22Rv1 (cell line): ENCODE data around the gene PCSK6.

ENCODE experiments used
- ZFX ChIP-seq: fragments of 450-650 bp; IDR thresholded peaks from 2 replicates; pipeline ENCODE4 v1.6.1; 2017; ENCODE audit warnings: antibody characterized with exemption, borderline replicate concordance
- TF ChIP-seq, protein P1 (sequence below): fragments of 450-650 bp; IDR thresholded peaks from 2 replicates; pipeline ENCODE4 v1.5.1; 2017; ENCODE audit warnings: mild to moderate bottlenecking

DNA sequence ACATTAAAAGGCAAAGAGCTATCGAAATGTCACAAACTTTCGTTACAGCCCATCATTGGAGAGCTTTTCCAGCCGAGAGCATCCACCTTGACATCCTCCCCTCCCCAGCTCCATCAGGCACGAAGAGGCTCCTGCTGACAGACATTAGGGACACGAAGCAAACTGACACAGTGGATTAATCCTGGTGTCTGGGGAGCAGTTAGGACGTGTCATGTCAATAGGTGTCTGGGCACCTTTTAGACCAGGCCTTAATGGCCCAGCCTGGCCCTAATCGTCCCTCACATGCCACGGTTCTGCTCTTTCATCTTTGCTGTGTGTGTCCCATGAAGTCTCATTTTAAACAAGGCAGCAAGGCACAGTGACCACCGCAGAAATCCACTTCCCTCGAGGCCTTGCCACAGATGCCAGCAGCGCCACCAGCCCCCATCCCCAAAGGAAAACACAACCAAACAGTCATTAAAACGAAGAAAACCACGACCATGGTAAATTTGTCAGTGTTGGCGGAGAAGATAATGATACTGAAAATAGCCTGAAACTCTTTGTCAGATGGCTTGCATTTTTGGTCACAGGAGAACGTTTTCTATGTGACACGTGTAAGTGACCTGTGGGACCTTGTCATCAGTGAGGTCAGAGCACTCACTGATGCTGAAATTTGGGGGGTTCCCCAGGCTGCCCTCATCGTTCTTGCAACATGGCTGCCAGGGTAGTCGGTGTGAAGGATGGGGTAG, 16.3 kb upstream of the PCSK6 start:
- TF ChIP-seq, protein P1, sequence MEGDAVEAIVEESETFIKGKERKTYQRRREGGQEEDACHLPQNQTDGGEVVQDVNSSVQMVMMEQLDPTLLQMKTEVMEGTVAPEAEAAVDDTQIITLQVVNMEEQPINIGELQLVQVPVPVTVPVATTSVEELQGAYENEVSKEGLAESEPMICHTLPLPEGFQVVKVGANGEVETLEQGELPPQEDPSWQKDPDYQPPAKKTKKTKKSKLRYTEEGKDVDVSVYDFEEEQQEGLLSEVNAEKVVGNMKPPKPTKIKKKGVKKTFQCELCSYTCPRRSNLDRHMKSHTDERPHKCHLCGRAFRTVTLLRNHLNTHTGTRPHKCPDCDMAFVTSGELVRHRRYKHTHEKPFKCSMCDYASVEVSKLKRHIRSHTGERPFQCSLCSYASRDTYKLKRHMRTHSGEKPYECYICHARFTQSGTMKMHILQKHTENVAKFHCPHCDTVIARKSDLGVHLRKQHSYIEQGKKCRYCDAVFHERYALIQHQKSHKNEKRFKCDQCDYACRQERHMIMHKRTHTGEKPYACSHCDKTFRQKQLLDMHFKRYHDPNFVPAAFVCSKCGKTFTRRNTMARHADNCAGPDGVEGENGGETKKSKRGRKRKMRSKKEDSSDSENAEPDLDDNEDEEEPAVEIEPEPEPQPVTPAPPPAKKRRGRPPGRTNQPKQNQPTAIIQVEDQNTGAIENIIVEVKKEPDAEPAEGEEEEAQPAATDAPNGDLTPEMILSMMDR: no peak
- no peak for TF ChIP-seq ZFX
